Neural progenitor cell (in vitro differentiated cells): ENCODE data around the gene EXOC7.

Experiments used
- CTCF ChIP-seq: fragments of 200-600 bp; sonication (generic); IDR thresholded peaks from 2 replicates; pipeline ENCODE4 v1.5.1; 2017; ENCODE audit warnings: antibody characterized with exemption, mild to moderate bottlenecking
- EZH2 ChIP-seq: fragments of 200-600 bp; sonication (generic); IDR thresholded peaks from 2 replicates; pipeline ENCODE4 v1.6.1; 2017; ENCODE audit warnings: antibody characterized with exemption, mild to moderate bottlenecking, moderate library complexity

- TF ChIP-seq EZH2 (no peak), CTCF (no peak)
These were observed 50.1 kb downstream of the EXOC7 start for GRCh38 chr17:76053246-76054111.
